GM08714 (cell line): ENCODE data around the gene HTR3B.
"Not testable (repeated sequence)": the region's sequence is repeated elsewhere in the genome, so short reads cannot be mapped to it uniquely, and the experiment has no call there.

Experiments
- H3K4me3 ChIP-seq: fragments of 200-500 bp; sonication (Bioruptor generic); 2 replicates; pipeline ENCODE4 v1.5.1; 2014; ENCODE audit warnings: mild to moderate bottlenecking, low read length, inconsistent platforms
- ZNF274 ChIP-seq: IDR thresholded peaks from 2 replicates; pipeline ENCODE4 v1.6.1; 2012; ENCODE audit warnings: mild to moderate bottlenecking, low read depth, low read length

Gene HTR3B

GRCh38 chr11:113876074-113876797, 28.4 kb upstream of the HTR3B start:
- no peak for TF ChIP-seq ZNF274
- H3K4me3 ChIP-seq: peak overlapping the region; percentile 94

GRCh38 chr11:113876798-113877669, 27.6 kb upstream of the HTR3B start:
- no peak overlapping the region for H3K4me3 ChIP-seq
- no peak for TF ChIP-seq ZNF274

- no peak overlapping the region for H3K4me3 ChIP-seq
- no peak for TF ChIP-seq ZNF274
These were observed 26.9 kb upstream of the HTR3B start for GRCh38 chr11:113877670-113878055.

DNA sequence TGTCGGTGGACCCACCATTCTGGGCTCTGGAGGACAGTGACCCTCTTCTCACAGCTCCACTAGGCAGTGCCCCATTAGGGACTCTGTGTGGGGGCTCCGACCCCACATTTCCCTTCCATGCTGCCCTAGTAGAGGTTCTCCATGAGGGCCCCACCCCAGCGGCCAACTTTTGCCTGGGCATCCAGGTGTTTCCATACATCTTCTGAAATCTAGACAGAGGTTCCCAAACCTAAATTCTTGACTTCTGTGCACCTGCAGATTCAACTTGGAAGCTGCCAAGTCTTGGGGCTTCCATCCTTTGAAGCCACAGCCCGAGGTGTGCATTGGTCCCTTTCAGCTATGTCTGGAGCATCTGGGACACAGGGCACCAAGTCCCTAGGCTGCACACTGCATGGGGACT, 25.1 kb upstream of the HTR3B start:
- H3K4me3 ChIP-seq: not testable (repeated sequence)

- H3K4me3 ChIP-seq: no peak overlapping the region
- TF ChIP-seq ZNF274: no peak
These were observed 23.6 kb upstream of the HTR3B start for GRCh38 chr11:113880971-113881370.

DNA sequence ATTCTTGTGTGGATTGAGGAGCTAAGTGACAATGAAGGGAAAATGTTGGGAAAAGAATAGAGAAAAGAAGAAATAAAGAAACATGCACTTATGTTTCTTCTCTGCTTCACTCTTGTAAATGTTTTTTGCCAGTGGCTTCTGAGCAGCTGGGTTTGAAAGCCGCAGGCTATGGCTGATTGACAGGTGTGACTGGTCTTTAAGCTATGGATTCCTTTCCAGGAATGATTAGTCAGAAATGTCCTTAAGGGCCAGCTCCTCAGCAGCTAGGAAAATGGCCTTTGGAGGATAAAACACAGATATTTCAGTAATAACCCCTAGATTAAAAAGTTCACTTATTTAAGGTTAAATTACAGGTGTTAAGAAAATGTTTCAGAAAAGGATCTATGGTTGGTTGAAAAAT, 22.7 kb upstream of the HTR3B start:
- no peak overlapping the region for H3K4me3 ChIP-seq
- no peak for TF ChIP-seq ZNF274

- no peak for TF ChIP-seq ZNF274
These were observed 20.2 kb upstream of the HTR3B start for GRCh38 chr11:113884361-113884836.

DNA sequence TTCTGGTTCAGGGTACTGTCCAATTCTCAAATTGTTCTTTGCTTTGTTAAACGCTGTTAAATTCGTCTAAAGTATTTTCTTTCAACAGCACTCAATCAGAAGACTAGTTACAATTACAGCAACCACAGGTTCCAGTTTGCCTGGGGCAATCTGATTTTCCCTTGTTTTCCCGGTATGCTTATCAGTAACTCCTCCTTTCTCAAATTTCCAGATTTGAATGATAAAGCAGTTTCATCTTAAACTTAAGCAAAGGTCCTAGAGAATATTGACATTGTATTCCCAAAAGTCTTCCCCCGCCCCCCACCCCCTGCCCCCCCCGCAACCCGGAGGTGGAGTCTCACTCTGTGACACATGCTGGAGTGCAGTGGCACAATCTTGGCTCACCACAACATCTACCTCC, 18.7 kb upstream of the HTR3B start:
- no peak for TF ChIP-seq ZNF274
- H3K4me3 ChIP-seq: no peak overlapping the region

More at GRCh38 chr11:113884361-113884836, 20.2 kb upstream of the HTR3B start:
- no peak overlapping the region for H3K4me3 ChIP-seq

DNA sequence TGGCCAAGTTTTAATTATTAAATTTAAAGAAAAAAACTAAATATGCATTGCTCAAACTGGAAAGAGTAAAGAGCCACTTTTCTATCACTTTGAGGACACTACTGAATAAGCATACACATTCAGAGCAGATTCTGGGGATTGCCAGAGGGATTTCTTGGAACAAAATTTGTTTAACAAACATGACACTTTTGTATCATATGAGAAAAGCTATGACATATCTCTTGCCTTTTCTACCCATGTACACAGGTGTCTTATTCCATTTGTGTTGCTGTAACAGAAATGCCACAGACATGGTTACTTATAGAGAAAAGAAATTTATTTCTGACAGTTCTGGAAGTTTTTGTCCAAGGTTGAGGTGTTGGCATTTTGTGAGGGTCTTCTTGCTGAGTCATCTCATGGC, 15.7 kb upstream of the HTR3B start:
- H3K4me3 ChIP-seq: no peak overlapping the region
- no peak for TF ChIP-seq ZNF274

DNA sequence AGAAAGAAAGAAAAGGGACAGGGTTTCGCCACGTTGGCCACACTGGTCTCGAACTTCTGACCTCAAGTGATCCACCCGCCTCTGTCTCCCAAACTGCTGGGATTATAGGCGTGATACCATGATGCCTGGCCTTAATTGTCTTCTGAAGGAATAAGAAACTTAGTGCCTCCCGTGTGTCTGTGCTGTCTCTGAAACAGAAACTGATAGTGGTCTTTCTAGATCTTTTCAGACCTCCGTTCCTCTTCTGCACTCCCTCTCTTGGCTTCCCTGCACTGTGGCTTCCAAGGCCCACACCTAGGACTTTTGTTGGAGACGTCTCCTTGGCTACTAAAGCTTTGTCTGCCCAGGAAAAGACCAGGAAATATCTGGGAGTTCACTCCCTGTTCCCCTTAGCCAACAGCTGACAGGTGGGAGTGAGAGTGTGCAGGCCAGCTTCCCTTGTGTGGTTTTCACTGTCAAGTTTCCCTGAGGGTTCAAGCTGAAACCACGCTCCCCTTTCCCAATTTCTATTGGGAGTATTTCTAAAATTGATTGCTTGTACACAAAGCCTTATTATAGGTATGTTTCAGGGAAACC, 10.1 kb upstream of the HTR3B start:
- no peak overlapping the region for H3K4me3 ChIP-seq
- no peak for TF ChIP-seq ZNF274

DNA sequence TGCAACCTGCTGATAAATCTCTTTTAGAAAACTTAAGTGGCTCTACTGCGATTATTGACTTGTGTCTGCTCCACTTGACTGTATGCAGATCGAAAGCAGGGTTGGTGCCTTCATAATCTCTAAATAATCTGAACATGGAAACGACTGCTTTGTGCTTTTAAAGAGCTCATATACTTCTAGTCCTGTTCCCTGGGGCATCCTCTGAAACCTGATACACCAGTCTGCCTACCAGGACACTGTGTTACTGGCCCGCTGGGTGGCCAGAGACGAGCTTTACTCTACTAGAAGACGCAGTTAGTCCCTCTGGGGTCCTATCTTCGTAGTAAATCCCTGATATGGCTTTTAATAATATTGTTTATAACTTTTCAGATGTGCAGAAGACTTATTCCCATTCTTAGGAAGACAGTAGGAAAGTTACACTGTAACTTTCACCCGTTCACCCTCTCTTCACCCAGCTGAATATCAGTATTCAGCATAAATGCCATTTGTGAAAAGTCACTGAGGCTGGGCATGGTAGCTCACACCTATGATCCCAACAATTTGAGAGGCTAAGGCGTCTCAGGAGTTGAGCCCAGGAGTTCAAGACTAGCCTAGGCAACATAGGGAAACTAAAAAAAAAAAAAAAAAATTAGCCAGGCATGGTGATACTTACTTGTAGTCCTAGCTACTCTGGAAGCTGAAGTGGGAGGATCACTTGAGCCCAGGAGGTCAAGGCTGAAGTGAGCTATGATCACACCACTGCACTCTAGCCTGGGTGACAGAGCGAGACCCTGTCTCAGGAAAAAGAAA, 9.0 kb upstream of the HTR3B start:
- H3K4me3 ChIP-seq: no peak overlapping the region
- no peak for TF ChIP-seq ZNF274

GRCh38 chr11:113896156-113896879, 8.3 kb upstream of the HTR3B start:
- TF ChIP-seq ZNF274: no peak
- H3K4me3 ChIP-seq: no peak overlapping the region

- no peak overlapping the region for H3K4me3 ChIP-seq
- TF ChIP-seq ZNF274: no peak
These were observed 3.5 kb upstream of the HTR3B start for GRCh38 chr11:113901141-113901540.
